ENCODE data around the gene NHERF2.

- TF ChIP-seq CTCF (conservative IDR thresholded peaks at IDR 0.05; ENCODE audit: low read depth in 2 of 2): no peak
- TF ChIP-seq POLR2AphosphoS5 (IDR thresholded peaks at IDR 0.05; ENCODE audit: low read depth): no peak
- no peak for TF ChIP-seq ZNF331 (CRISPR knock-in tag; IDR thresholded peaks at IDR 0.05; ENCODE audit: low read depth)
- TF ChIP-seq JUNB (IDR thresholded peaks at IDR 0.05; ENCODE audit: unreplicated experiment): no peak
- no peak for TF ChIP-seq EZH2 (IDR thresholded peaks at IDR 0.05; ENCODE audit: low read depth, unreplicated experiment)
- no peak for TF ChIP-seq CREB1 (CRISPR knock-in tag; IDR thresholded peaks at IDR 0.05; ENCODE audit: low read depth)
- no peak for TF ChIP-seq EZH2phosphoT487 (IDR thresholded peaks at IDR 0.05; ENCODE audit: unreplicated experiment)
These were observed 8.2 kb downstream of the NHERF2 start for GRCh38 chr16:2034696-2035430.
